ENCODE measurements around the gene CCDC183. TPM values are rescaled to one million over a fixed set of nuclear protein-coding genes. Genes with fewer than 3 reads are reported as not detected.

CCDC183 gene
- total RNA-seq, 1 experiment from 2014 or later, result 1.1 TPM

DNA sequence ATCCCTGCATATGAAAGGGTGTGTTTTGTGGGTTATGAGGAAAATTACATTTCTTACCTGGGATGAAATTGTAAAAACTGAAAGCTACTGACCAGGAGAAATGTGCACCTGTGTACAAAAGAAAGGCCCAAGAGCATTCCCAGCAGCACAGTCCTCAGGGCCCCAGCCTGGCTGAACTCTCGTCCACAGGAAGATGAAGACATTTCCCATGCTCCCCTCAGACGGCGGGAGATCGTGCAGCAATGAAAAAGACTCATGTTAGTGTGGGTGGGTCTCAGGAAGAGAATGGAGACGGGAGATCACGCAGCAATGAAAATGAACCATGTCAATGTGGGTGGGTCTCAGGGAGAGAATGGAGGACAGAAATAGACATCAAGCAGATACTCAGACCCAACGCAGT is 19.2 kb upstream of the CCDC183 start:
- no peak overlapping the region for H4K5ac ChIP-seq (ENCODE audit: insufficient read length, low read depth, low read length)
- H3K9ac ChIP-seq (ENCODE audit: extremely low read depth, insufficient read length, low read length), result no peak overlapping the region
- H4K8ac ChIP-seq (replicated peaks; ENCODE audit: insufficient read length, low read depth, low read length), result no peak overlapping the region
- no peaks in the 10 kb centered on the region for H3K4me1 ChIP-seq (ENCODE audit: insufficient read depth, low read length)
- Mint-ChIP-seq H3K36me3 (ENCODE audit: insufficient read depth in 1 of 3, low read depth in 3 of 3) (peaks cover 7 to 11% (median 11%) of the 10 kb centered on the region in 3 experiments), H3K27ac (no peak overlapping the region), H3K4me1 (peaks cover 0 to 3% of the 10 kb centered on the region in 2 experiments; a peak in 3 of 4 replicates), H3K4me3 (no peak overlapping the region), H3K9me3 (peaks cover 24 to 26% of the 10 kb centered on the region in 2 experiments), H3K27me3 (ENCODE audit: low read depth) (peaks cover 62% of the 10 kb centered on the region)
- H3K27me3 ChIP-seq (ENCODE audit: insufficient read depth, low read length), result no peaks in the 10 kb centered on the region; the same call in 1 of the 2 replicates
- H2AFZ ChIP-seq (ENCODE audit: low read length), result no peak overlapping the region
- no peaks in the 10 kb centered on the region for H3K79me2 ChIP-seq (ENCODE audit: insufficient read depth, low read length)
- H3K23me2 ChIP-seq (ENCODE audit: insufficient read length, low read depth, low read length, poor library complexity, severe bottlenecking), result no peaks in the 10 kb centered on the region
- no peak overlapping the region for H2BK12ac ChIP-seq (ENCODE audit: insufficient read length, low read depth, low read length)
- H3K4me2 ChIP-seq (ENCODE audit: insufficient read depth, insufficient read length, low read length), result no peak overlapping the region
- TF ChIP-seq, protein P1, sequence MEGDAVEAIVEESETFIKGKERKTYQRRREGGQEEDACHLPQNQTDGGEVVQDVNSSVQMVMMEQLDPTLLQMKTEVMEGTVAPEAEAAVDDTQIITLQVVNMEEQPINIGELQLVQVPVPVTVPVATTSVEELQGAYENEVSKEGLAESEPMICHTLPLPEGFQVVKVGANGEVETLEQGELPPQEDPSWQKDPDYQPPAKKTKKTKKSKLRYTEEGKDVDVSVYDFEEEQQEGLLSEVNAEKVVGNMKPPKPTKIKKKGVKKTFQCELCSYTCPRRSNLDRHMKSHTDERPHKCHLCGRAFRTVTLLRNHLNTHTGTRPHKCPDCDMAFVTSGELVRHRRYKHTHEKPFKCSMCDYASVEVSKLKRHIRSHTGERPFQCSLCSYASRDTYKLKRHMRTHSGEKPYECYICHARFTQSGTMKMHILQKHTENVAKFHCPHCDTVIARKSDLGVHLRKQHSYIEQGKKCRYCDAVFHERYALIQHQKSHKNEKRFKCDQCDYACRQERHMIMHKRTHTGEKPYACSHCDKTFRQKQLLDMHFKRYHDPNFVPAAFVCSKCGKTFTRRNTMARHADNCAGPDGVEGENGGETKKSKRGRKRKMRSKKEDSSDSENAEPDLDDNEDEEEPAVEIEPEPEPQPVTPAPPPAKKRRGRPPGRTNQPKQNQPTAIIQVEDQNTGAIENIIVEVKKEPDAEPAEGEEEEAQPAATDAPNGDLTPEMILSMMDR (conservative IDR thresholded peaks at IDR 0.05), result no peak
- H3K14ac ChIP-seq (ENCODE audit: insufficient read depth, low read length), result no peak overlapping the region
- no CpG with 5 or more reads among the region's 7 CpGs for WGBS (ENCODE audit: extremely low coverage, insufficient read length, low lambda C conversion rate)
- no peak overlapping the region for H3K4ac ChIP-seq (ENCODE audit: low read depth, low read length)
- no peak overlapping the region for H2BK20ac ChIP-seq (ENCODE audit: low read depth, low read length, poor library complexity, severe bottlenecking)
- no peaks in the 10 kb centered on the region for H3K9me3 ChIP-seq (ENCODE audit: control insufficient read depth, low read depth, low read length)
- H3T11ph ChIP-seq (ENCODE audit: low read length), result no peak overlapping the region
- no peak overlapping the region for H2BK120ac ChIP-seq (ENCODE audit: low read depth, low read length, poor library complexity, severe bottlenecking)
- H3K56ac ChIP-seq (ENCODE audit: insufficient read length, low read depth, low read length), result no peak overlapping the region
- H3K27ac ChIP-seq (ENCODE audit: insufficient read length, low read depth, low read length), result no peak overlapping the region
- H2BK15ac ChIP-seq (ENCODE audit: low read depth, low read length), result no peak overlapping the region
- H2AK5ac ChIP-seq (ENCODE audit: insufficient read length, low read length), result no peak overlapping the region
- H4K91ac ChIP-seq (ENCODE audit: insufficient read length, low read depth, low read length), result no peak overlapping the region
- H3K23ac ChIP-seq (ENCODE audit: insufficient read length, low read depth, low read length), result no peak overlapping the region
- H3K18ac ChIP-seq (ENCODE audit: insufficient read length, low read depth, low read length), result no peak overlapping the region
- no peaks in the 10 kb centered on the region for H3K79me1 ChIP-seq (ENCODE audit: insufficient read depth, low read depth, low read length, poor library complexity, severe bottlenecking)
- H2BK5ac ChIP-seq (ENCODE audit: insufficient read length, low read length), result no peak overlapping the region
- H4K20me1 ChIP-seq (ENCODE audit: control insufficient read depth, insufficient read depth, insufficient read length), result no peaks in the 10 kb centered on the region
- no peak for DNase-seq
